HepG2 (cell line): ENCODE results near the gene MAPK12. TPM values are rescaled to one million over a fixed set of nuclear protein-coding genes. Genes with fewer than 3 reads are reported as not detected.

Experiments
- ATAC-seq: fragments of 200-7000 bp; cut with Tn5 transposase; 3 replicates; pipeline ENCODE4 v1.9.1; 2020; ENCODE audit warnings: mild to moderate bottlenecking, moderate library complexity
- BruUV-seq: library from RNA; stranded (reverse); fragments of 400-500 nt; replicated peaks from 2 replicates; lab custom pipeline; 2021; lab: Mats Ljungman, UMichigan
- CTCF ChIA-PET: fragments of 300-600 bp; formaldehyde crosslinking; extraction: SDS; loops from one replicate; lab custom pipeline; 2021; ENCODE audit warnings: low total read pairs, inconsistent platforms, low intra/inter-chr PET ratio; lab: Yijun Ruan, JAX
- POLR2A ChIA-PET: fragments of 350-600 bp; sonication (Branson Sonifier 250); formaldehyde crosslinking; loops from one replicate; lab custom pipeline; 2020; ENCODE audit warnings: antibody characterized with exemption, inconsistent platforms; lab: Yijun Ruan, JAX
- DNase-seq: peaks from one replicate; pipeline ENCODE4 v3.0.0-alpha.2; 2015; ENCODE audit warnings: low spot score
- FAIRE-seq: peaks from 3 replicates; lab custom pipeline; 2011; peaks lifted over from hg19 to GRCh38; lab: Jason Lieb, UNC
- H2AFZ ChIP-seq: one replicate; pipeline ENCODE4 v1.6.1; 2011; ENCODE audit warnings: low read length, inconsistent platforms
- H3K27ac ChIP-seq: fragments of 300-600 bp; 3 replicates; pipeline ENCODE4 v1.8.0; 2011; ENCODE audit warnings: mixed run types, mild to moderate bottlenecking, mixed read lengths, low read length, inconsistent platforms; ENCODE audit not compliant: insufficient read depth; ENCODE audit errors: extremely low read length
- H3K27me3 ChIP-seq, 2 experiments: fragments of 200-600 bp in 1 of 2; 2 replicates in 1 of 2; 3 replicates in 1 of 2; pipeline versions ENCODE4 v1.6.0 to v1.8.0; 2011; ENCODE audit warnings: low read length in 2 of 2, mild to moderate bottlenecking in 2 of 2, moderate library complexity in 2 of 2, inconsistent platforms in 1 of 2; ENCODE audit not compliant: insufficient read depth in 2 of 2, control insufficient read depth in 1 of 2
- H3K36me3 ChIP-seq, 2 experiments: fragments of 200-600 bp in 1 of 2; replicated peaks in 1 of 2; 2 replicates in 1 of 2; 3 replicates in 1 of 2; pipeline versions ENCODE4 v1.5.1 to v1.8.0; 2011; ENCODE audit warnings: low read length in 2 of 2, inconsistent platforms in 1 of 2; ENCODE audit not compliant: insufficient read depth in 2 of 2, control insufficient read depth in 1 of 2
- H3K4me1 ChIP-seq: 2 replicates; pipeline ENCODE4 v1.5.1; 2012; ENCODE audit warnings: low read length, inconsistent platforms; ENCODE audit not compliant: insufficient read depth
- H3K4me2 ChIP-seq: 2 replicates; pipeline ENCODE4 v1.6.0; 2011; ENCODE audit warnings: low read depth, low read length, inconsistent platforms
- H3K4me3 ChIP-seq, 3 experiments: fragments of 200-600 bp in 1 of 3; sonication (generic), shearing (Covaris generic) in 1 of 3; replicated peaks in 1 of 3; 2 replicates each; pipeline ENCODE4 v1.5.1; 2011 to 2016; ENCODE audit warnings: low read length in 3 of 3, inconsistent platforms in 2 of 3, low read depth in 2 of 3, mild to moderate bottlenecking in 2 of 3, control low read depth in 1 of 3, mixed read lengths in 1 of 3; ENCODE audit not compliant: insufficient read depth in 1 of 3
- H3K79me2 ChIP-seq: one replicate; pipeline ENCODE4 v1.6.1; 2011; ENCODE audit warnings: low read length, inconsistent platforms; ENCODE audit not compliant: insufficient read depth
- H3K9ac ChIP-seq: 2 replicates; pipeline ENCODE4 v1.6.0; 2011; ENCODE audit warnings: mild to moderate bottlenecking, low read depth, low read length, inconsistent platforms; ENCODE audit not compliant: insufficient read depth
- H3K9me3 ChIP-seq: 2 replicates; pipeline ENCODE4 v1.5.1; 2012; ENCODE audit warnings: mild to moderate bottlenecking, low read length
- H4K20me1 ChIP-seq: 2 replicates; pipeline ENCODE4 v1.6.0; 2011; ENCODE audit warnings: inconsistent platforms, mild to moderate bottlenecking, low read length, moderate library complexity; ENCODE audit not compliant: insufficient read depth
- CHD4 ChIP-seq: fragments of 200-600 bp; sonication (generic); IDR thresholded peaks from 2 replicates; pipeline ENCODE4 v1.7.0; 2017; ENCODE audit warnings: mild to moderate bottlenecking, low read length, borderline replicate concordance
- NCOA1 ChIP-seq: sonication (generic); formaldehyde crosslinking; IDR thresholded peaks from 2 replicates; pipeline ENCODE4 v1.9.0; 2021; ENCODE audit warnings: missing genetic modification reagents
- NFATC3 ChIP-seq: sonication (generic); formaldehyde crosslinking; IDR thresholded peaks from 2 replicates; pipeline ENCODE4 v1.5.1; 2020; ENCODE audit warnings: mild to moderate bottlenecking, missing genetic modification reagents
- REL ChIP-seq: sonication (generic); formaldehyde crosslinking; conservative IDR thresholded peaks from 2 replicates; pipeline ENCODE4 v1.8.0; 2022; ENCODE audit warnings: mild to moderate bottlenecking, missing genetic modification reagents, moderate library complexity
- TCF7L2 ChIP-seq: IDR thresholded peaks from 2 replicates; pipeline ENCODE4 v1.6.1; 2011; ENCODE audit warnings: mild to moderate bottlenecking, low read depth, low read length, moderate library complexity
- ZNF674 ChIP-seq: sonication (generic); formaldehyde crosslinking; IDR thresholded peaks from 2 replicates; pipeline ENCODE4 v1.5.0; 2020; ENCODE audit warnings: low read depth, mild to moderate bottlenecking, missing genetic modification reagents
- WGBS: methylation state at CpG from one replicate; pipeline ENCODE4 v1.1.6; 2017; ENCODE audit warnings: low lambda C conversion rate; 5-methylcytosine and 5-hydroxymethylcytosine counted together
- in situ Hi-C: cut with HindIII; loops from 2 replicates; pipeline ENCODE4 v1.10.0; 2017; ENCODE audit warnings: low pct_unique_long_range_greater_than_20kb; ENCODE audit not compliant: extremely low pct_ligation_motif_present
- intact Hi-C: fragments of 100-400 bp; cut with micrococcal nuclease; formaldehyde crosslinking; loops from one replicate; pipeline ENCODE4 v1.10.0; 2022; ENCODE audit not compliant: unreplicated experiment
- polyA plus RNA-seq, 8 experiments: library from polyadenylated mRNA; depleted of rRNA in 3 of 8; stranded (reverse) in 7 of 8; unstranded in 1 of 8; fragments of >200 nt; fragmentation: Illumina TruSeq in 4 of 8; extraction: Trizol in 4 of 8; gene quantifications; 2 replicates each; pipeline versions ENCODE4 v1.2.1 to v1.2.3, GENCODE V29; 2011 to 2016; ENCODE audit warnings: low read depth in 4 of 8, missing spikeins in 1 of 8, mixed read lengths in 1 of 8; ENCODE audit not compliant: insufficient read depth in 1 of 8
- total RNA-seq, 5 experiments: library from RNA; depleted of rRNA; stranded (reverse); fragments of >200 nt; fragmentation: Illumina TruSeq; extraction: Trizol; gene quantifications; 2 replicates each; pipeline ENCODE4 v1.2.3, GENCODE V29; 2016; ENCODE audit warnings: low read depth in 1 of 5
- TF ChIP-seq, protein P1 (sequence below), 2 experiments: sonication (generic) in 1 of 2; formaldehyde crosslinking in 1 of 2; IDR thresholded peaks; 2 replicates each; pipeline versions ENCODE4 v1.4.0 to v1.6.1; 2018 to 2020; ENCODE audit warnings: missing genetic modification reagents in 2 of 2, borderline replicate concordance in 1 of 2, low read depth in 1 of 2, mild to moderate bottlenecking in 1 of 2, missing biosample characterization in 1 of 2
- TF ChIP-seq, protein P2 (sequence below): sonication (generic); formaldehyde crosslinking; IDR thresholded peaks from 2 replicates; pipeline ENCODE4 v1.5.1; 2020; ENCODE audit warnings: mild to moderate bottlenecking, missing genetic modification reagents
- TF ChIP-seq, protein P3 (sequence below): sonication (generic); formaldehyde crosslinking; IDR thresholded peaks from 2 replicates; pipeline ENCODE4 v1.4.0; 2020; ENCODE audit warnings: missing genetic modification reagents, borderline replicate concordance
- TF ChIP-seq, protein P4 (sequence below): sonication (generic); formaldehyde crosslinking; IDR thresholded peaks from 2 replicates; pipeline ENCODE4 v1.4.0; 2020; ENCODE audit warnings: missing genetic modification reagents

Gene MAPK12
- total and polyA plus RNA-seq, 2 of the 13 experiments (the other 11 are each of a cell fraction or from before 2014, with no cell fraction given), result 22.2 to 23.3 TPM

DNA sequence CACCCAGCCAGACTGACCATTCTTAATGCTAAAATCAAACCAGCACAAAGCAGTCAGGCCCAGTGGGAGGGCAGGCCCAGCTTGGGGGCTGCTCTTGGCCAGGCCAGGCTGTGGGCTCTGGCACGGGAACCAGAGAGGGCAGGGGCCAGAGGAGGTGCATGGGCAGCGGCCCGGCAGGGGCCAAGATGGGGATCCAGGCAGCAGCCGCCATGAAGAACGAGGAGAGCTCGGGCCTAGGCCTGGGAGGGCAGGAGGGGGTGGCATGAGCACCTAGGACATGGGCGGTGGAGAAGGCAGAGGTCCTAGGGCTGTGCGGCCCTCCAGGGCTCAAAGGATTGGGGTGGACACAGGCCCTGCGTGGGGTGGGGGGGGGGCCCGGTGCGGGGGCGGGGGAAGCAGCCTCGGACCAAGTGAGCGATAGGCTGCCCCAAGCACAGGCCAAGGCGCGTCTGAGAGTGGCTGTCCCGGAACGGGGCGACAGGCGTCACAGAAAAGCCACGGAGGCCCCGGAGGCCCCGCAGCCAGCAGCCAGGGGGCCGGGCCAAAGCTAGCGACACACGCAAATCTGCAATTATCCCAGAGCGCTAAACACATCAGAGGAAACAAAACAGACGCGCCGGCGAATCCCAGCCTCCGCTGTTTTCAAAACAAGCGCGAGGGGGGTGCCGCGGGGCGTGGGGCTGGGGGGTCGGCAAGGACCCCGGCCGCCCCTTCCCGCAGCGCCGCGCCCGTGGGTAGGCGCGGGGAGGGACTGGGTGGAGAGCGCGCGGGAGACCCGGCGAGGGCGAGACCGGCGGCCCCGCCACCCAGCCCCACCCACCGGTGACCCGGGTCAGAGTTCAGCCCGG, 37.7 kb upstream of the MAPK12 start:
- H3K4me3 ChIP-seq, result no peak overlapping the region
- ChIA-PET CTCF (no interaction called here), POLR2A (interaction anchor here (3.2 kb wide), 1 partner anchor 7 kb away, joined by 24 read pairs; the partner anchor contains the start of gene PLXNB2)
- peaks cover 12% of the 10 kb centered on the region; the same call in 1 of the 2 replicates for H4K20me1 ChIP-seq
- in situ Hi-C loops, result no loop called here
- BruUV-seq, result no TSS peak
- DNase-seq (no peak), FAIRE-seq (no peak), ATAC-seq (no peak)
- H3K9me3 ChIP-seq, result no peaks in the 10 kb centered on the region
- peaks cover 86% of the 10 kb centered on the region for H3K4me1 ChIP-seq
- H3K4me2 ChIP-seq, result peak overlapping the region; percentile 7; the same call in 1 of the 2 replicates
- H3K79me2 ChIP-seq, result peaks cover 76% of the 10 kb centered on the region
- no peak overlapping the region for H2AFZ ChIP-seq
- intact Hi-C loops, result loop anchor here (10.0 kb wide), 1 partner anchor 874 kb away; no protein-coding TSS in a partner anchor
- peak overlapping the region; percentile 68 for H3K27ac ChIP-seq
- no peaks in the 10 kb centered on the region; a peak in 1 of 5 replicates for H3K36me3 ChIP-seq
- WGBS, result 94% methylated on average over 45 of the region's 59 CpGs
- no peak overlapping the region for H3K9ac ChIP-seq
- H3K27me3 ChIP-seq, result no peaks in the 10 kb centered on the region
- no peak for TF ChIP-seq CHD4
- TF ChIP-seq, protein P1, sequence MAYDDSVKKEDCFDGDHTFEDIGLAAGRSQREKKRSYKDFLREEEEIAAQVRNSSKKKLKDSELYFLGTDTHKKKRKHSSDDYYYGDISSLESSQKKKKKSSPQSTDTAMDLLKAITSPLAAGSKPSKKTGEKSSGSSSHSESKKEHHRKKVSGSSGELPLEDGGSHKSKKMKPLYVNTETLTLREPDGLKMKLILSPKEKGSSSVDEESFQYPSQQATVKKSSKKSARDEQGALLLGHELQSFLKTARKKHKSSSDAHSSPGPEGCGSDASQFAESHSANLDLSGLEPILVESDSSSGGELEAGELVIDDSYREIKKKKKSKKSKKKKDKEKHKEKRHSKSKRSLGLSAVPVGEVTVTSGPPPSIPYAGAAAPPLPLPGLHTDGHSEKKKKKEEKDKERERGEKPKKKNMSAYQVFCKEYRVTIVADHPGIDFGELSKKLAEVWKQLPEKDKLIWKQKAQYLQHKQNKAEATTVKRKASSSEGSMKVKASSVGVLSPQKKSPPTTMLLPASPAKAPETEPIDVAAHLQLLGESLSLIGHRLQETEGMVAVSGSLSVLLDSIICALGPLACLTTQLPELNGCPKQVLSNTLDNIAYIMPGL (CRISPR knock-in tag; IDR thresholded peaks at IDR 0.05; ENCODE audit: borderline replicate concordance in 1 of 2, low read depth in 1 of 2), result no peak
- TF ChIP-seq, protein P2, sequence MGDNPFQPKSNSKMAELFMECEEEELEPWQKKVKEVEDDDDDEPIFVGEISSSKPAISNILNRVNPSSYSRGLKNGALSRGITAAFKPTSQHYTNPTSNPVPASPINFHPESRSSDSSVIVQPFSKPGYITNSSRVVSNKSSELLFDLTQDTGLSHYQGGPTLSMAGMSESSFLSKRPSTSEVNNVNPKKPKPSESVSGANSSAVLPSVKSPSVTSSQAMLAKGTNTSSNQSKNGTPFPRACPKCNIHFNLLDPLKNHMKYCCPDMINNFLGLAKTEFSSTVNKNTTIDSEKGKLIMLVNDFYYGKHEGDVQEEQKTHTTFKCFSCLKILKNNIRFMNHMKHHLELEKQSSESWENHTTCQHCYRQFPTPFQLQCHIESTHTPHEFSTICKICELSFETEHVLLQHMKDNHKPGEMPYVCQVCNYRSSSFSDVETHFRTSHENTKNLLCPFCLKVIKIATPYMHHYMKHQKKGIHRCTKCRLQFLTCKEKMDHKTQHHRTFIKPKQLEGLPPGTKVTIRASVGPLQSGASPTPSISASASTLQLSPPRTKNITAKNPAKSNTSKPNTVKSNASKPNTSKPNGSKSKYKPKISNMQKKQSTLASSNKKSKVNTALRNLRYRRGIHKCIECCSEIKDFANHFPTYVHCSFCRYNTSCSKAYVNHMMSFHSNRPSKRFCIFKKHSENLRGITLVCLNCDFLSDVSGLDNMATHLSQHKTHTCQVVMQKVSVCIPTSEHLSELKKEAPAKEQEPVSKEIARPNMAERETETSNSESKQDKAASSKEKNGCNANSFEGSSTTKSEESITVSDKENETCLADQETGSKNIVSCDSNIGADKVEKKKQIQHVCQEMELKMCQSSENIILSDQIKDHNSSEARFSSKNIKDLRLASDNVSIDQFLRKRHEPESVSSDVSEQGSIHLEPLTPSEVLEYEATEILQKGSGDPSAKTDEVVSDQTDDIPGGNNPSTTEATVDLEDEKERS (CRISPR knock-in tag), result no peak
- no peak for TF ChIP-seq ZNF674 (CRISPR knock-in tag)
- TF ChIP-seq, protein P3, sequence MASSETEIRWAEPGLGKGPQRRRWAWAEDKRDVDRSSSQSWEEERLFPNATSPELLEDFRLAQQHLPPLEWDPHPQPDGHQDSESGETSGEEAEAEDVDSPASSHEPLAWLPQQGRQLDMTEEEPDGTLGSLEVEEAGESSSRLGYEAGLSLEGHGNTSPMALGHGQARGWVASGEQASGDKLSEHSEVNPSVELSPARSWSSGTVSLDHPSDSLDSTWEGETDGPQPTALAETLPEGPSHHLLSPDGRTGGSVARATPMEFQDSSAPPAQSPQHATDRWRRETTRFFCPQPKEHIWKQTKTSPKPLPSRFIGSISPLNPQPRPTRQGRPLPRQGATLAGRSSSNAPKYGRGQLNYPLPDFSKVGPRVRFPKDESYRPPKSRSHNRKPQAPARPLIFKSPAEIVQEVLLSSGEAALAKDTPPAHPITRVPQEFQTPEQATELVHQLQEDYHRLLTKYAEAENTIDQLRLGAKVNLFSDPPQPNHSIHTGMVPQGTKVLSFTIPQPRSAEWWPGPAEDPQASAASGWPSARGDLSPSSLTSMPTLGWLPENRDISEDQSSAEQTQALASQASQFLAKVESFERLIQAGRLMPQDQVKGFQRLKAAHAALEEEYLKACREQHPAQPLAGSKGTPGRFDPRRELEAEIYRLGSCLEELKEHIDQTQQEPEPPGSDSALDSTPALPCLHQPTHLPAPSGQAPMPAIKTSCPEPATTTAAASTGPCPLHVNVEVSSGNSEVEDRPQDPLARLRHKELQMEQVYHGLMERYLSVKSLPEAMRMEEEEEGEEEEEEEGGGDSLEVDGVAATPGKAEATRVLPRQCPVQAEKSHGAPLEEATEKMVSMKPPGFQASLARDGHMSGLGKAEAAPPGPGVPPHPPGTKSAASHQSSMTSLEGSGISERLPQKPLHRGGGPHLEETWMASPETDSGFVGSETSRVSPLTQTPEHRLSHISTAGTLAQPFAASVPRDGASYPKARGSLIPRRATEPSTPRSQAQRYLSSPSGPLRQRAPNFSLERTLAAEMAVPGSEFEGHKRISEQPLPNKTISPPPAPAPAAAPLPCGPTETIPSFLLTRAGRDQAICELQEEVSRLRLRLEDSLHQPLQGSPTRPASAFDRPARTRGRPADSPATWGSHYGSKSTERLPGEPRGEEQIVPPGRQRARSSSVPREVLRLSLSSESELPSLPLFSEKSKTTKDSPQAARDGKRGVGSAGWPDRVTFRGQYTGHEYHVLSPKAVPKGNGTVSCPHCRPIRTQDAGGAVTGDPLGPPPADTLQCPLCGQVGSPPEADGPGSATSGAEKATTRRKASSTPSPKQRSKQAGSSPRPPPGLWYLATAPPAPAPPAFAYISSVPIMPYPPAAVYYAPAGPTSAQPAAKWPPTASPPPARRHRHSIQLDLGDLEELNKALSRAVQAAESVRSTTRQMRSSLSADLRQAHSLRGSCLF (CRISPR knock-in tag), result no peak
- TF ChIP-seq REL (CRISPR knock-in tag), result no peak
- TF ChIP-seq TCF7L2, result no peak
- TF ChIP-seq, protein P4, sequence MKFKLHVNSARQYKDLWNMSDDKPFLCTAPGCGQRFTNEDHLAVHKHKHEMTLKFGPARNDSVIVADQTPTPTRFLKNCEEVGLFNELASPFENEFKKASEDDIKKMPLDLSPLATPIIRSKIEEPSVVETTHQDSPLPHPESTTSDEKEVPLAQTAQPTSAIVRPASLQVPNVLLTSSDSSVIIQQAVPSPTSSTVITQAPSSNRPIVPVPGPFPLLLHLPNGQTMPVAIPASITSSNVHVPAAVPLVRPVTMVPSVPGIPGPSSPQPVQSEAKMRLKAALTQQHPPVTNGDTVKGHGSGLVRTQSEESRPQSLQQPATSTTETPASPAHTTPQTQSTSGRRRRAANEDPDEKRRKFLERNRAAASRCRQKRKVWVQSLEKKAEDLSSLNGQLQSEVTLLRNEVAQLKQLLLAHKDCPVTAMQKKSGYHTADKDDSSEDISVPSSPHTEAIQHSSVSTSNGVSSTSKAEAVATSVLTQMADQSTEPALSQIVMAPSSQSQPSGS (CRISPR knock-in tag), result no peak
- no peak for TF ChIP-seq NCOA1 (CRISPR knock-in tag)
- TF ChIP-seq NFATC3, result no peak
